GM19324 (cell line): ENCODE data around the gene ZFAND5.
A peak's percentile ranks its signal among the peaks of the same experiment; 100 is the strongest.

ENCODE experiments used
- ATAC-seq: cut with Tn5 transposase; IDR thresholded peaks from one replicate; pipeline ENCODE4 v1.9.1; 2021; ENCODE audit warnings: mild to moderate bottlenecking, moderate library complexity; ENCODE audit not compliant: unreplicated experiment, low FRiP score

ZFAND5 gene

GRCh38 chr9:72332351-72332750, 32.7 kb downstream of the ZFAND5 start:
- no peak for ATAC-seq

- no peak for ATAC-seq
Observed at GRCh38 chr9:72327631-72328030, 37.4 kb downstream of the ZFAND5 start.

- no peak for ATAC-seq
Observed at GRCh38 chr9:72326641-72327040, 38.4 kb downstream of the ZFAND5 start.

GRCh38 chr9:72324974-72325373, 40.0 kb downstream of the ZFAND5 start:
- ATAC-seq = no peak

- no peak for ATAC-seq
Observed at GRCh38 chr9:72322678-72323077, 42.3 kb downstream of the ZFAND5 start.

- no peak for ATAC-seq
Observed at GRCh38 chr9:72322259-72322658, 42.7 kb downstream of the ZFAND5 start.

- ATAC-seq = no peak
Observed at GRCh38 chr9:72315510-72316311, 49.3 kb downstream of the ZFAND5 start.

GRCh38 chr9:72315089-72315509, 49.9 kb downstream of the ZFAND5 start:
- no peak for ATAC-seq

GRCh38 chr9:72313507-72313906, 51.5 kb downstream of the ZFAND5 start:
- no peak for ATAC-seq

- ATAC-seq = no peak
Observed at GRCh38 chr9:72312386-72312987, 52.5 kb downstream of the ZFAND5 start.

GRCh38 chr9:72309364-72310133, 55.5 kb downstream of the ZFAND5 start:
- no peak for ATAC-seq

GRCh38 chr9:72306761-72307160, 58.2 kb downstream of the ZFAND5 start:
- ATAC-seq = no peak

- no peak for ATAC-seq
Observed at GRCh38 chr9:72305707-72306106, 59.3 kb downstream of the ZFAND5 start.

- ATAC-seq = peak; percentile 85
Observed at GRCh38 chr9:72305102-72305546, 59.9 kb downstream of the ZFAND5 start.

GRCh38 chr9:72304538-72304937, 60.5 kb downstream of the ZFAND5 start:
- ATAC-seq = no peak
